HG03432 (cell line): ENCODE data around the gene ALK.
"Not testable (repeated sequence)": the region's sequence is repeated elsewhere in the genome, so short reads cannot be mapped to it uniquely, and the experiment has no call there.

Source experiments
- ATAC-seq: cut with Tn5 transposase; IDR thresholded peaks from one replicate; pipeline ENCODE4 v1.9.1; 2021; ENCODE audit warnings: mild to moderate bottlenecking, moderate library complexity; ENCODE audit not compliant: unreplicated experiment

The ALK gene

DNA sequence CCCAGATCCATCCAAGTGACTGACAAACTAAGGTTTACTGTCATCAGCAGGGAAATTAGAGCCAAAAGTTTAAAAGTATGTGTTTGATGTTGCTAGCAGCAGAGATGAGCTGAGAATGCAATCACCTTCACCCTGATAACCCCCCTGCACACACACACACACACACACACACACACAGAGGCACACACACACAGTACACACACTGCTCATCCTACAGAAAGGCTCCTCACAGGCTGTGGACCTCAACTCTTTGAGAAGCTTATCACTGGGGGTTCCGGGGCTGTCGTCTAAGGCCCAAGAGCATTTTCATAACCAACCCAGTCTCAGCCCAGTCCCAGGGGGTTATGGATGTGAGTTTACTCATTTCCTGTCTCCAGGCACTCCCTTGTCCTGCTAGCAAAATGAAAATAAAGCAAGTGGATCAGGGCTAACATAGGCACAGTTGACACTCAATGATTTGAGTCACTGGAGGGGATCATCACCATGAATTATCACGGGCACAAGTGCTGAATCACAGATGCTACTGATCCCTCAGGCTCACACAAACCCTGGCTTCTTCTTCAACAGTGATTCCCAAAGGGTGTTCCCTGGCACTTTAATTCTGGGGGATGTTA is 76.6 kb downstream of the ALK start:
- ATAC-seq, result no peak

GRCh38 chr2:29841386-29842004 is 79.9 kb downstream of the ALK start:
- ATAC-seq, result no peak

DNA sequence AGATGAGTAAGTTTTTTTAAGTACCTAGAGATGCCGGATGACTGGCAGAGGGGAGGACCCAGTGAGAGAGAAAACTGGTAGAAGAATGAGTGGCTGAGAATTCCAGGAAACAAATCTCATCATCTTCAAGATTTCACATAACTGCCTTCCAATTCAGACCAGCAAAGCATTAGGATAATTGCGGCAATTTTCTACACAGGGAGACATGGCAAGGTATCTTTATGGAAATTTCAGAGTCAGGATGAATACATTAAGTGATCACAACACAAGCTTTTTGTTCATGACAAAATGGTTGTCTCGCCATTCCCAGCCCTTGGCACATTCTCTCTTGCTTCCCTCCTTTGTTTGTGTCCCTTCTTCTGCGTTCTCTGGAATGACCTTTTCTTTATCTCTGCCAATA is 82.1 kb downstream of the ALK start:
- ATAC-seq, result no peak

- ATAC-seq, result no peak
Measured at GRCh38 chr2:29837925-29838324, 83.5 kb downstream of the ALK start.

DNA sequence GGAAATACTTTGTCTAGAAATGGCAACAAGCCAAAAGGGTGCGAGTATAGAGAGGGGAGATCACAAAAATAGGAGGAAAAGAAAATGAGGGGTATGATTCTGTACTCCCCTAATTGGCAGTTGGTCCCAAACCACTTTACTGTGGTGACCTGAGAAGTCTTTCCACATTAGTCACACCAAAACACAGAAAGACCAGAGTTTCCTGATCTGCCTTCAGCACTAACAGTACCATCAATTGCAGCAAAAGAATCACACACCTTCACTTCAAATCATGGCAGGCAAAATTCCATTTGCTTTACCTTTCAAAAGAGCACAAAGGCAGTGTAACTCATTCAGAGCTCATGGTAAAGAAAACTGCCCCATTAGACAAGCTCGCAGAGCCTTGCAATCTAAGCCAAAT is 86.8 kb downstream of the ALK start:
- no peak for ATAC-seq

DNA sequence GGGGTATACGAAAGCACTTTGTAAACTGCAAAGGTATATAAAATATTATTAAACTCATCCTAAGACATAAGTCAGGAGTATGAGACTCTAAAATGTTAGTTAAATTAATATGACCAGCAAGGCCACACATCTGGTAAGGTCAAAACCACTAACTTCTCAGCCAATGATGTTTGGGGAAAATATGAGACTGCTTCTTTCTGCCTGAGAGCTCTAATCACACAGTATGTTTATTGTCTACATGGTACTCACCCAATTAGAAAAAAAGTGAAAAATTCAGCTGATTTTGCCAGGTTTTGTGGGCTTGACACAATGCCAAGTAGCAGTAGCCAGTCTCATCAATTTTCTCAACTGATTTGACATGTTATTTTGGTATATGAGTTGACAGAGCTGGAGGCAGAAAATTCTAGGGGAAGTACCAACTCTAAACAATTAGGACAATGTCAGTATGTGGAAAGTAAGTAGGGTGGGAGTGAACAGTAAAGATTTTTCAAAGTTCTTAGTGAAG is 87.3 kb downstream of the ALK start:
- no peak for ATAC-seq

- ATAC-seq, result no peak
Measured at GRCh38 chr2:29831560-29831959, 89.8 kb downstream of the ALK start.

DNA sequence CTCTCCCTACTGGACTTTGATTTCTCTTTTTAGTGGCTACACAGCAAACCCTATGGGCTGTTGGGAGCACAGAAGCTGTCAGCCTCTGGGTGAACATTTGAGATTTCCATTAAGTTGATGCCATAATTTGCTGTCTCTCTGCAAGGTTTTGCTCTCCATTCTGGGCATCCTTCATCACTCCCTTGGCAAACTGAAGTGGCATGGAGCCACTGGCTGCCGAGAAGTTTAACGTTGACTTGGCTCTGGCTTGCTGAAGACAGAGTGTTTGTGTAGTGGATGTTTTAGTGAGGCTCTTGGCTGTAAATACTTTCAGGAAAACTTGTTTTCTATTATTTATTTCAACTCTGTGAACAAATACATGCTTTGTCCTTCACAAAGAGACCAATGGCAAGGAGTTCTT is 91.5 kb downstream of the ALK start:
- ATAC-seq, result no peak

DNA sequence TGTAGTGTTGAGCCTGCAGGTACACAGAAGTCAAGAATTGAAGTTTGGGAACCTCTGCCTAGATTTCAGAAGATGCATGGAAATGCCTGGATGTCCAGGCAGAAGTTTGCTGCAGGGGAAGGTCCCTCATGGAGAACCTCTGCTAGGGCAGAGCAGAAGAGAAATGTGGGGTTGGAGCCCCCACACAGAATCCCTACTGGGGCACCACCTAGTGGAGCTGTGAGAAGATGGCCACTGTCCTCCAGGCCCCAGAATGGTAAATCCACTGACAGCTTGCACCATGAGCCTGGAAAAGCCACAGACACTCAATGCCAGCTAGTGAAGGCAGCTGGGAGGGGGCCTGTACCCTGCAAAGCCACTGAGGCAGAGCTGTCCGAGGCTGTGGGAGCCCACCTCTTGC is 97.2 kb downstream of the ALK start:
- ATAC-seq, result not testable (repeated sequence)

DNA sequence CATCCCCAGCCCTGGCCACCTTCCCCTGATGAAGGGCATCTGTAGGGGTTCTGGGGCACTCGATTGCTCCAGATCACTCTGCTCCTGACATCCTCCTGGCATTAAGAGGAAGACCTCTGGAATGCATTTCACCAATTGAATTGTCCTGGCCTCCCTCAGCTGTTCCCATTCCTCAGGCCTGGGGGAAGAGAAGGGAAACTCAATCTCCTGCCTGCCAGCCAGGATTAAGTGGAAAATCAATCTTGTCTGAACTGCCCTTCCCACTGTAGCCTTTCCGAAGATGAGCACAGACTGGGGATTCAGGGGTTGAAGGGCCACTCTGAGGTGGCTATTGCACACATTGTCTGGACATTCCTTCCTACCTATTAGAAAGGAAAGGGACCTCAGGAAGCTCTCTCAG is 99.8 kb downstream of the ALK start:
- ATAC-seq, result no peak

DNA sequence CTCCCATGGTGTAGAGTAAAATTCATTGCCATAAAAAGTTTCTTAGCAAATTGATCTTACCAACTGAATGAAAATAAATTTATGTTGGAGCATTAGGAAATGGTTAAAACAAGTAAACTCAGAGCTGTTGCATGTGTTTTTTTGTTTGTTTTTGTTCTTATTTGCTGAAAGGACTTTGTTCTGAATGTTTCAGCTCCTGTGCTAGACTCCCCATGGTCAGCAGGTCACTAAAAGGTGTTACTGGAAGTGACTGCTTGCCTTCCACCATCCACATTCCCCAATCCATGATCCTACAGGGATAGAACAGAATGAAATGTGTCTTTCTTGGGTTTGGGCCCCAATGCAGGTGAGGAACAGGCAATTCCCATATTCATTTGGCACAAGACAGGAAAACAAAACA is 101.8 kb downstream of the ALK start:
- ATAC-seq, result no peak

DNA sequence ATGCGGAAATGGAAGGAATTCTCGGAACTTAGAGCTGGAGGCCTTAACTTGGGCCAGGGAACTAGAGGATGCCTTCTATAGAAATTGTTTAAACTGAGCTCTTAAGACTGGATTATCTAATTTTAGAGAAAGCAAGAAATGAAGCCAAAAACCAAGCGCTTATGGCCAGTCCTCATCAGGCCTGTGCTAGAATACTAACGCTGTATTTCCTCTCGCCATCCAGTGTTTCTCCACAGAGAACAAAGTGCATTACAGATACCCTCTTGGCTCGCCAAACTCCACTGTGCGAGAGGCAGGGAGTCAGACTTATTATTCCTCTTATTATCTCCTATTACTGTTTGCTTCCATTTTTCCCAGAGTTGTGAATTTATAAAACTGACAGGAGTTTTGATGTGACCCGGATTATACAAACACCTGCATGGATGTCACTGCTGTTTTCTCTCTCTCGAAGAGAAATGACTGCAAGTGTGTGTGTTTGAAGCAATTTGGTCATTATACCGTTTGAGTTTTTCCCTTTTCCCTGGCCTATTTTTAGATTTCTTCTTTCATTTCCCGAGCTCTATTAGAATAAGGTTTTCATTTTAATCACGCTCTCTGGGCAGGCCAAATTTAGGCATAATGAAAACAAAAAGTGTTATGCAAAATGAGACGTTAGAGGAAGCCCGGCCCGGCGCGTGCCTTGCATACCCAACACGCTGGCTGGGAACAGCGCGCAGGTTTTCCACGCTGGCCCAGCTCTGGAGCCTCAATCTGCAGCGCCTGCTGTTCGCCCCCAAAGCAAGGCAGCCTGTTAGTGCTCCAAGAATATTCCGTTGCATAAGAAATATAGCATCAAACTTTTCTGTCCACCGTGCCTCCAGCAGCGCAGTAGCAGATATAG is 103.3 kb downstream of the ALK start:
- no peak for ATAC-seq

DNA sequence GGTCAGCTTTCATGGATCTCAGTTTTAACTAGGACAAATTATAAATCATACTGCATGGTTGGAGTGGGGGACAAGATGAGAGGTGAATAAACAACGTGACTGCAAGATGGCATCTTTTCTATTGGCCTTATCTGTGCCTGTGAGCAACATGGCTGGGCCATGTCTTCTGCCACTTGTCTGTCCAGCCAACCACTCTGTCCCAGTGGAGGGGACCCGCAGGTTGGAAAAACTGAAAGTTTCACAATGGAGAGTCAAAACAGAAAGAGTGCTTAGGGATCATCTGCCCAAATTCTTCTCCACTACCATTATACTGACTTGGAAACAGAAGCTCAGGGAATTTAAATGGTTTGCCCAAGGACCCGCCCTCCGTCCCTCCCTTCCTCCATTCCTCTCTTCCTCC is 104.1 kb downstream of the ALK start:
- ATAC-seq, result no peak

- ATAC-seq, result no peak
Measured at GRCh38 chr2:29816651-29817050, 104.7 kb downstream of the ALK start.

GRCh38 chr2:29811378-29811777 is 110.0 kb downstream of the ALK start:
- ATAC-seq, result no peak

GRCh38 chr2:29810956-29811355 is 110.4 kb downstream of the ALK start:
- ATAC-seq, result no peak

DNA sequence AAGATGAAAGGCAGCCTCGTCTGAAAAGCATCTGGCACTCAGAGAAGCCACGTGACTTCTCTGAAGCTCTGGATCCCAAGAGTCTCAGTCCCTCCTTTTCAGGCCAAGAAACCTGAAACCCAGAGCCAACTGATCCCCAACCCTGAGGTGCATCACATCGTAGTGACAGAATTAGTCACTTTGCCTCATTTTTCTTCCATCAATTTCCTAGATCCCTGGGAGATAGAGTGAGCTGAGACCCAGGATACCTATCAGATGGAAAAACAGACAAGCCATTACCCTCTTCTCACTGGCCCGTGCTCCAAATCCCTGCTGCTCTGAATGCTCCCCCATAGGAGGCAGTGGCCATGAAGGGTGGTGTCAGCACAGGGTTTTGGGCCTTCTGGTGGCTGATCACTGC is 113.1 kb downstream of the ALK start:
- ATAC-seq, result no peak

DNA sequence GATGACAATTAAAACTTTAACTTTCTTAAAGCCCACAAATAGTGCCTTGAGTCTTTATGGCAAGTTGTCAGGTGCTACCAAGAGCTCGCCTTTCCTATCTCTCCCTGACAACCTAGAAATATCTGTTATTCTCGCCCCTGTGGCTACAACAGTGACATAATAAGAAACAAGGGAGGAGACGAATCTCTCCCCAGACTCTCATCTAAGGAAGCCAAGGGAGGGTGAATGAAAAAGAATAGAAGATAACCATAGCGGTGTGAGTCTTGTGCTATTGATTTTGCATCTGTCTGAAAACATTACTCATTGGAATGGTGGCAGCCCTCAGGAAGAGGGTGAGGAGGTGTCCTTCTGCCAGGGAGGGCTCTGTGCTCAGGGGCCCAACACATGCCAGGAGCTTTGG is 114.3 kb downstream of the ALK start:
- no peak for ATAC-seq

- no peak for ATAC-seq
Measured at GRCh38 chr2:29806461-29806860, 114.9 kb downstream of the ALK start.

GRCh38 chr2:29804671-29805070 is 116.7 kb downstream of the ALK start:
- no peak for ATAC-seq

GRCh38 chr2:29803537-29803936 is 117.8 kb downstream of the ALK start:
- ATAC-seq, result no peak

GRCh38 chr2:29802986-29803385 is 118.4 kb downstream of the ALK start:
- no peak for ATAC-seq
